HT1080 (cell line): ENCODE data around the gene OR6Q1. TPM values are rescaled to one million over a fixed set of nuclear protein-coding genes. Genes with fewer than 3 reads are reported as not detected.
A peak's percentile ranks its signal among the peaks of the same experiment; 100 is the strongest.
"Not testable (repeated sequence)": the region's sequence is repeated elsewhere in the genome, so short reads cannot be mapped to it uniquely, and the experiment has no call there.

ENCODE experiments used
- DNase-seq: peaks from one replicate; pipeline ENCODE4 v3.0.0-alpha.2; 2015; ENCODE audit warnings: low read depth
- polyA plus RNA-seq, 2 experiments: library from polyadenylated mRNA; depleted of rRNA; stranded (reverse); fragments of >200 nt; gene quantifications; 2 replicates each; pipeline ENCODE4 v1.2.3, GENCODE V29; 2015
- total RNA-seq: library from RNA; depleted of rRNA; stranded (reverse); fragments of >200 nt; shearing (Covaris generic); gene quantifications from 2 replicates; pipeline ENCODE4 v1.2.3, GENCODE V29; 2014; rRNA removed

The OR6Q1 gene
- total RNA-seq, result not detected in 2 replicates
- not detected in 2 replicates for polyA plus RNA-seq (2015; cell fraction: cytosol; rRNA removed)
- not detected in 2 replicates for polyA plus RNA-seq (2015; cell fraction: nucleus; rRNA removed)

- no peak for DNase-seq
Measured at GRCh38 chr11:58030653-58031052, at the start of gene OR6Q1. OR6Q1 (plus strand) TSS chr11:58030953; CDS start chr11:58030953, 0 bp downstream.

GRCh38 chr11:57981536-57981935 lies 49.2 kb upstream of the OR6Q1 start:
- no peak for DNase-seq

GRCh38 chr11:57982776-57983175 lies 48.0 kb upstream of the OR6Q1 start:
- DNase-seq, result no peak

GRCh38 chr11:57983191-57983590 lies 47.6 kb upstream of the OR6Q1 start:
- DNase-seq, result no peak

- DNase-seq, result not testable (repeated sequence)
Measured at GRCh38 chr11:57999523-57999922, 31.2 kb upstream of the OR6Q1 start.

GRCh38 chr11:58000021-58000420 lies 30.7 kb upstream of the OR6Q1 start:
- DNase-seq, result not testable (repeated sequence)

- DNase-seq, result no peak
Measured at GRCh38 chr11:58000699-58001098, 30.1 kb upstream of the OR6Q1 start.

GRCh38 chr11:58003036-58003435 lies 27.7 kb upstream of the OR6Q1 start:
- DNase-seq, result no peak

GRCh38 chr11:58003591-58003990 lies 27.2 kb upstream of the OR6Q1 start:
- no peak for DNase-seq

- DNase-seq, result peak; percentile 26
Measured at GRCh38 chr11:58004664-58005063, 26.1 kb upstream of the OR6Q1 start.

- peak; percentile 70 for DNase-seq
Measured at GRCh38 chr11:58006940-58007339, 23.8 kb upstream of the OR6Q1 start.

GRCh38 chr11:58011771-58012170 lies 19.0 kb upstream of the OR6Q1 start:
- no peak for DNase-seq

- no peak for DNase-seq
Measured at GRCh38 chr11:58023435-58023931, 7.3 kb upstream of the OR6Q1 start, which contains the start of gene OR9Q1. OR9Q1 (plus strand) TSS chr11:58023881; CDS start chr11:58179445, 155,564 bp downstream.

GRCh38 chr11:58024601-58025091 lies 6.1 kb upstream of the OR6Q1 start:
- peak; percentile 71 for DNase-seq

GRCh38 chr11:58027341-58027740 lies 3.4 kb upstream of the OR6Q1 start:
- no peak for DNase-seq

- DNase-seq, result no peak
Measured at GRCh38 chr11:58028687-58029411, 1.9 kb upstream of the OR6Q1 start.

GRCh38 chr11:58034471-58034870 lies 3.7 kb downstream of the OR6Q1 start:
- no peak for DNase-seq

GRCh38 chr11:58039589-58039988 lies 8.8 kb downstream of the OR6Q1 start:
- no peak for DNase-seq

- DNase-seq, result no peak
Measured at GRCh38 chr11:58043379-58043778, 12.6 kb downstream of the OR6Q1 start.

GRCh38 chr11:58046231-58046630 lies 15.5 kb downstream of the OR6Q1 start:
- DNase-seq, result no peak

- no peak for DNase-seq
Measured at GRCh38 chr11:58047818-58048217, 17.1 kb downstream of the OR6Q1 start.

- DNase-seq, result no peak
Measured at GRCh38 chr11:58055806-58056401, 25.2 kb downstream of the OR6Q1 start.
